GM21526 (cell line): Measurements from ENCODE around the gene SLC25A17.
"Not testable (repeated sequence)": the region's sequence is repeated elsewhere in the genome, so short reads cannot be mapped to it uniquely, and the experiment has no call there.

Experiments
- ATAC-seq: cut with Tn5 transposase; IDR thresholded peaks from one replicate; pipeline ENCODE4 v1.9.1; 2021; ENCODE audit warnings: moderate library complexity; ENCODE audit not compliant: unreplicated experiment, low FRiP score

The SLC25A17 gene

GRCh38 chr22:40759294-40759840, 59.8 kb downstream of the SLC25A17 start:
- no peak for ATAC-seq

GRCh38 chr22:40758851-40759250, 60.3 kb downstream of the SLC25A17 start:
- not testable (repeated sequence) for ATAC-seq

- no peak for ATAC-seq
Measured at GRCh38 chr22:40758390-40758789, 60.8 kb downstream of the SLC25A17 start.

GRCh38 chr22:40757071-40757470, 62.1 kb downstream of the SLC25A17 start:
- no peak for ATAC-seq

- ATAC-seq, result no peak
Measured at GRCh38 chr22:40753114-40753513, 66.0 kb downstream of the SLC25A17 start.

- ATAC-seq, result no peak
Measured at GRCh38 chr22:40751250-40751649, 67.9 kb downstream of the SLC25A17 start.

- ATAC-seq, result no peak
Measured at GRCh38 chr22:40749829-40750228, 69.3 kb downstream of the SLC25A17 start.

GRCh38 chr22:40748388-40749355, 70.5 kb downstream of the SLC25A17 start:
- ATAC-seq, result no peak

GRCh38 chr22:40747361-40747760, 71.8 kb downstream of the SLC25A17 start:
- no peak for ATAC-seq

- no peak for ATAC-seq
Measured at GRCh38 chr22:40746428-40747220, 72.5 kb downstream of the SLC25A17 start.

- ATAC-seq, result no peak
Measured at GRCh38 chr22:40743768-40744167, 75.4 kb downstream of the SLC25A17 start.

GRCh38 chr22:40741116-40741515, 78.0 kb downstream of the SLC25A17 start:
- no peak for ATAC-seq

- no peak for ATAC-seq
Measured at GRCh38 chr22:40739721-40740120, 79.4 kb downstream of the SLC25A17 start.

- ATAC-seq, result no peak
Measured at GRCh38 chr22:40733919-40734318, 85.2 kb downstream of the SLC25A17 start.

- ATAC-seq, result no peak
Measured at GRCh38 chr22:40732999-40733292, 86.2 kb downstream of the SLC25A17 start.

- ATAC-seq, result no peak
Measured at GRCh38 chr22:40729284-40729683, 89.9 kb downstream of the SLC25A17 start.

GRCh38 chr22:40728731-40729189, 90.4 kb downstream of the SLC25A17 start:
- ATAC-seq, result no peak

GRCh38 chr22:40727964-40728615, 91.1 kb downstream of the SLC25A17 start:
- ATAC-seq, result no peak

- no peak for ATAC-seq
Measured at GRCh38 chr22:40727070-40727963, 91.8 kb downstream of the SLC25A17 start.

- ATAC-seq, result no peak
Measured at GRCh38 chr22:40726514-40726913, 92.6 kb downstream of the SLC25A17 start.
